Stimulated activated CD8-positive, alpha-beta memory T cell treated with anti-CD3 and anti-CD28 coated beads, Interleukin-2, amount 100 ng/mL, for 1 hour (primary cell): ENCODE results near the gene ZBTB47.

ENCODE experiments used
- DNase-seq, 2 donors: peaks; one replicate each; pipeline ENCODE4 v3.0.0-alpha.2; 2020; ENCODE audit warnings: low read depth in 2 of 2

The ZBTB47 gene

GRCh38 chr3:42653560-42654330 lies at the start of gene ZBTB47:
ZBTB47 (plus strand) TSS chr3:42653697; CDS start chr3:42658356, 4,659 bp downstream.
- DNase-seq = no peak

GRCh38 chr3:42605546-42606173 lies 47.8 kb upstream of the ZBTB47 start:
- DNase-seq = no peak

- DNase-seq = no peak
Observed at GRCh38 chr3:42608581-42608980, 44.9 kb upstream of the ZBTB47 start.

GRCh38 chr3:42610976-42611375 lies 42.5 kb upstream of the ZBTB47 start:
- no peak for DNase-seq

- DNase-seq = no peak
Observed at GRCh38 chr3:42612217-42612616, 41.3 kb upstream of the ZBTB47 start.

- no peak for DNase-seq
Observed at GRCh38 chr3:42612928-42613327, 40.6 kb upstream of the ZBTB47 start.

GRCh38 chr3:42613462-42613861 lies 40.0 kb upstream of the ZBTB47 start:
- no peak for DNase-seq

- no peak for DNase-seq
Observed at GRCh38 chr3:42631620-42632019, 21.9 kb upstream of the ZBTB47 start.

- DNase-seq = no peak
Observed at GRCh38 chr3:42632146-42632545, 21.4 kb upstream of the ZBTB47 start.

- no peak for DNase-seq
Observed at GRCh38 chr3:42633544-42633943, 20.0 kb upstream of the ZBTB47 start.

GRCh38 chr3:42635111-42635510 lies 18.4 kb upstream of the ZBTB47 start:
- no peak for DNase-seq

GRCh38 chr3:42637001-42637400 lies 16.5 kb upstream of the ZBTB47 start:
- no peak for DNase-seq

GRCh38 chr3:42638339-42638842 lies 15.1 kb upstream of the ZBTB47 start:
- DNase-seq = no peak

- no peak for DNase-seq
Observed at GRCh38 chr3:42639192-42639591, 14.3 kb upstream of the ZBTB47 start.

- DNase-seq = no peak
Observed at GRCh38 chr3:42640129-42640528, 13.4 kb upstream of the ZBTB47 start.

- DNase-seq = no peak
Observed at GRCh38 chr3:42640771-42641370, 12.6 kb upstream of the ZBTB47 start.

GRCh38 chr3:42647821-42648459 lies 5.6 kb upstream of the ZBTB47 start:
- DNase-seq = no peak

GRCh38 chr3:42649006-42649405 lies 4.5 kb upstream of the ZBTB47 start:
- no peak for DNase-seq

GRCh38 chr3:42649783-42650182 lies 3.7 kb upstream of the ZBTB47 start:
- no peak for DNase-seq

- DNase-seq = no peak
Observed at GRCh38 chr3:42651248-42652091, 2.0 kb upstream of the ZBTB47 start.

GRCh38 chr3:42652251-42652610 lies 1.3 kb upstream of the ZBTB47 start:
- no peak for DNase-seq
